Amniotic epithelial cell (primary cell): ENCODE data around the gene CNPPD1.

Experiments used
- DNase-seq: peaks from one replicate; pipeline ENCODE4 v3.0.0-alpha.2; 2010; ENCODE audit warnings: low read depth

The CNPPD1 gene

GRCh38 chr2:219122202-219122980, 54.3 kb downstream of the CNPPD1 start:
- DNase-seq: peak; percentile 21
